ENCODE data around the gene PFKFB3.

The PFKFB3 gene

DNA sequence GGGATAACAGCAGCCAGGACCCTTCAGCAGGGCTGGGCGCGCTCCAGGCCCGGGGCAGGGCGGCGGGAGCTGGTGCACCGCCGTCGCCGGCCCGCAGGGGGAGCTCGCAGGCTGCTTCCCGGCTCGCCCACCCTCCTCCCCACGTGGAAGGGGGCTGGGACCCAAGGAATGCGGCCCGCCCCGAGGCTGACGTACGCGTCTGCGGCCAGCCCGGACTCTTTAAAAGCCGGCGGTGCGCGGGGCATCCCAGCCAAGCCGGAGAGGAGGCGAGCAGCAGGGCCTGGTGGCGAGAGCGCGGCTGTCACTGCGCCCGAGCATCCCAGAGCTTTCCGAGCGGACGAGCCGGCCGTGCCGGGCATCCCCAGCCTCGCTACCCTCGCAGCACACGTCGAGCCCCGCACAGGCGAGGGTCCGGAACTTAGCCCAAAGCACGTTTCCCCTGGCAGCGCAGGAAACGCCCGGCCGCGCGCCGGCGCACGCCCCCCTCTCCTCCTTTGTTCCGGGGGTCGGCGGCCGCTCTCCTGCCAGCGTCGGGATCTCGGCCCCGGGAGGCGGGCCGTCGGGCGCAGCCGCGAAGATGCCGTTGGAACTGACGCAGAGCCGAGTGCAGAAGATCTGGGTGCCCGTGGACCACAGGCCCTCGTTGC, at the start of gene PFKFB3:
PFKFB3 (plus strand) TSS at position 249 of the 647 bp plus-strand sequence; CDS start at position 578, 329 bp downstream.
- Histone ChIP-seq H3K27ac (no peak within 1 kb of the TSS), H3K9me3 (ENCODE audit: control insufficient read depth, low read length) (no peaks in the 10 kb centered on the region), H3K4me3 (ENCODE audit: low read depth, low read length) (peak within 1 kb of the TSS; percentile 86), H3K4me1 (peaks cover 3% of the 10 kb centered on the region), H3K79me2 (peaks cover 2% of the 10 kb centered on the region), H3K4me2 (ENCODE audit: low read length) (peak within 1 kb of the TSS; percentile 94), H3K9ac (no peak within 1 kb of the TSS), H2AFZ (peak within 1 kb of the TSS; percentile 82), H3K27me3 (ENCODE audit: control insufficient read depth, insufficient read depth, low read length) (no peaks in the 10 kb centered on the region), H3K36me3 (ENCODE audit: control insufficient read depth, insufficient read depth, low read length) (no peaks in the 10 kb centered on the region)
- peak; percentile 95 for TF ChIP-seq CTCF (IDR thresholded peaks at IDR 0.05)

GRCh38 chr10:6153845-6154244, 48.9 kb upstream of the PFKFB3 start:
- H3K27me3 ChIP-seq (ENCODE audit: control insufficient read depth, insufficient read depth, low read length), result no peaks in the 10 kb centered on the region
- no peak for TF ChIP-seq CTCF (IDR thresholded peaks at IDR 0.05)
- no peak overlapping the region for H3K4me2 ChIP-seq (ENCODE audit: low read length)
- no peaks in the 10 kb centered on the region for H3K36me3 ChIP-seq (ENCODE audit: control insufficient read depth, insufficient read depth, low read length)
- no peak overlapping the region for H3K9ac ChIP-seq
- H3K4me1 ChIP-seq, result no peaks in the 10 kb centered on the region
- no peak overlapping the region for H3K27ac ChIP-seq
- H3K4me3 ChIP-seq (ENCODE audit: low read depth, low read length), result no peak overlapping the region
- H3K79me2 ChIP-seq, result peaks cover 28% of the 10 kb centered on the region
- H2AFZ ChIP-seq, result no peak overlapping the region
- no peaks in the 10 kb centered on the region for H3K9me3 ChIP-seq (ENCODE audit: control insufficient read depth, low read length)

- Histone ChIP-seq H2AFZ (no peak overlapping the region), H3K4me2 (ENCODE audit: low read length) (no peak overlapping the region), H3K79me2 (peaks cover 26% of the 10 kb centered on the region), H3K9ac (no peak overlapping the region), H3K4me1 (no peaks in the 10 kb centered on the region), H3K36me3 (ENCODE audit: control insufficient read depth, insufficient read depth, low read length) (no peaks in the 10 kb centered on the region), H3K27ac (no peak overlapping the region), H3K27me3 (ENCODE audit: control insufficient read depth, insufficient read depth, low read length) (no peaks in the 10 kb centered on the region), H3K9me3 (ENCODE audit: control insufficient read depth, low read length) (no peaks in the 10 kb centered on the region), H3K4me3 (ENCODE audit: low read depth, low read length) (no peak overlapping the region)
- TF ChIP-seq CTCF (IDR thresholded peaks at IDR 0.05), result no peak
Observed at GRCh38 chr10:6154566-6154965, 48.2 kb upstream of the PFKFB3 start.

GRCh38 chr10:6158276-6158675, 44.5 kb upstream of the PFKFB3 start:
- no peak overlapping the region for H3K9ac ChIP-seq
- H2AFZ ChIP-seq, result no peak overlapping the region
- no peak for TF ChIP-seq CTCF (IDR thresholded peaks at IDR 0.05)
- H3K79me2 ChIP-seq, result peaks cover 3% of the 10 kb centered on the region
- no peak overlapping the region for H3K4me2 ChIP-seq (ENCODE audit: low read length)
- H3K9me3 ChIP-seq (ENCODE audit: control insufficient read depth, low read length), result no peaks in the 10 kb centered on the region
- no peaks in the 10 kb centered on the region for H3K36me3 ChIP-seq (ENCODE audit: control insufficient read depth, insufficient read depth, low read length)
- no peaks in the 10 kb centered on the region for H3K27me3 ChIP-seq (ENCODE audit: control insufficient read depth, insufficient read depth, low read length)
- H3K27ac ChIP-seq, result no peak overlapping the region
- H3K4me3 ChIP-seq (ENCODE audit: low read depth, low read length), result no peak overlapping the region
- H3K4me1 ChIP-seq, result no peaks in the 10 kb centered on the region

DNA sequence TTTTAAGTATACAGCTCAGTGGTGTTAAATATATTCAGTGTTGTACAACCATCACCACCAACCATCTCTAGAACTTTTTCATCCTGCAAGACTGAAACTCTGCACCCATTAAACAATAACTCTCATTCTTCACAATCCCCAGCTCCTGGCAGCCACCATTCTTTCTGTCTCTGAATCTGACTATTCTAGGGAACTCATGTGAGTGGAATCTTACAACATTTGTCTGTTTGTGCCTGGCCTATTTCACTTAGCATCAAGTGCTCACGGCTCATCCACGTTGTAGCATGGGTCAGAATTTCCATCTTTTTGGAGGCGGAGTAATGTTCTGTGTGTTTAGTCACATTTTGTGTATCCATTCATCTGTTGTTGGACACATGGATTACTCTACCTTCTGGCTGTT, 40.8 kb upstream of the PFKFB3 start:
- no peak overlapping the region for H2AFZ ChIP-seq
- no peaks in the 10 kb centered on the region for H3K79me2 ChIP-seq
- H3K4me3 ChIP-seq (ENCODE audit: low read depth, low read length), result no peak overlapping the region
- H3K4me2 ChIP-seq (ENCODE audit: low read length), result no peak overlapping the region
- no peaks in the 10 kb centered on the region for H3K9me3 ChIP-seq (ENCODE audit: control insufficient read depth, low read length)
- no peak for TF ChIP-seq CTCF (IDR thresholded peaks at IDR 0.05)
- no peaks in the 10 kb centered on the region for H3K27me3 ChIP-seq (ENCODE audit: control insufficient read depth, insufficient read depth, low read length)
- no peak overlapping the region for H3K27ac ChIP-seq
- no peak overlapping the region for H3K9ac ChIP-seq
- H3K36me3 ChIP-seq (ENCODE audit: control insufficient read depth, insufficient read depth, low read length), result no peaks in the 10 kb centered on the region
- peaks cover 5% of the 10 kb centered on the region for H3K4me1 ChIP-seq
